GM21576 (cell line): Measurements from ENCODE around the gene RAMP2.
A peak's percentile ranks its signal among the peaks of the same experiment; 100 is the strongest.
"Not testable (repeated sequence)": the region's sequence is repeated elsewhere in the genome, so short reads cannot be mapped to it uniquely, and the experiment has no call there.

Source experiments
- ATAC-seq: cut with Tn5 transposase; IDR thresholded peaks from one replicate; pipeline ENCODE4 v1.9.1; 2021; ENCODE audit warnings: mild to moderate bottlenecking, moderate library complexity; ENCODE audit not compliant: unreplicated experiment

RAMP2 gene, protein sequence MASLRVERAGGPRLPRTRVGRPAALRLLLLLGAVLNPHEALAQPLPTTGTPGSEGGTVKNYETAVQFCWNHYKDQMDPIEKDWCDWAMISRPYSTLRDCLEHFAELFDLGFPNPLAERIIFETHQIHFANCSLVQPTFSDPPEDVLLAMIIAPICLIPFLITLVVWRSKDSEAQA

DNA sequence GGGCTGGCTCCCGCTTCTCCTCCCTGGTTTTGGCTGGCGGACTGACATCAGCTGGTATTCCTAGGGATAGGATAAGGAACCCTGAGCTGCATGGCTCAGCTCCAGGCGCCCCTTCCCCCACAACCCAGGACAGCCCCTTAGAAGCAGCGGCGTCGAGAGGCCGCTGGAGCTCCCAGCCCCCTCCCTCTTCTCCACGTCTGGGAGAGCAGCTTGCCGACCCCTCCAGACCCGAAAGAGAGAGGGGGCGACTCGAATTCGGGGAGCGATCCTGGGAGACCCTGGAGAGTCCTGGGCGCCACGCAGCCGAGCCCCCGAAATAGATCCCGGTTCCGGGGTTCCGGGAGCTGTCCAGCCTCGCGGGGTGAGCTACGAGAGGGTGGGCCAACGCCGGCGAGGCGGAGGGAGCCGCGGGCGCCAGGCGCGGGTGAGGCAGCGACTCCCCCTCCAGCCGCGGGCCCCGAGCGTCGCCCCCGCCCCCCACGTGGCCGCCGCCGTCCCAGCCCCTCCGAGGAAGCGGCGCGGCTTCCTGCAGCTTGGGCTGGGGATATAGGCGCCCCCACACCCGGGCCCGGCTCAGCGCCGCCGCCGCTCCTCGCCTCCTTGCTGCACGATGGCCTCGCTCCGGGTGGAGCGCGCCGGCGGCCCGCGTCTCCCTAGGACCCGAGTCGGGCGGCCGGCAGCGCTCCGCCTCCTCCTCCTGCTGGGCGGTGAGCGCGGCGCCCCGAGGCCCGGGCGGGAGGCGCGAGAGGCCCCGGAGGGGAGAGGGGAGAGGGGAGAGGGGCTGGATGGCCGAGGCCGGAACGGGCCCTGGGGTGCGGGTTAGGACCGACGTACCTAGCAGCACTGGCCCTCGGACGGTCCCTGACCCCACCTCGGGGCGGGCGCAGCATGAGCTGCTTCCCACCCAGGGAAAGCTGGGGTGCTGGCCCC, at the start of gene RAMP2:
Gene RAMP2 (plus strand): TSS at position 576 of the 930 bp plus-strand sequence. CDS start 35 bp downstream, at position 611.
- no peak for ATAC-seq

DNA sequence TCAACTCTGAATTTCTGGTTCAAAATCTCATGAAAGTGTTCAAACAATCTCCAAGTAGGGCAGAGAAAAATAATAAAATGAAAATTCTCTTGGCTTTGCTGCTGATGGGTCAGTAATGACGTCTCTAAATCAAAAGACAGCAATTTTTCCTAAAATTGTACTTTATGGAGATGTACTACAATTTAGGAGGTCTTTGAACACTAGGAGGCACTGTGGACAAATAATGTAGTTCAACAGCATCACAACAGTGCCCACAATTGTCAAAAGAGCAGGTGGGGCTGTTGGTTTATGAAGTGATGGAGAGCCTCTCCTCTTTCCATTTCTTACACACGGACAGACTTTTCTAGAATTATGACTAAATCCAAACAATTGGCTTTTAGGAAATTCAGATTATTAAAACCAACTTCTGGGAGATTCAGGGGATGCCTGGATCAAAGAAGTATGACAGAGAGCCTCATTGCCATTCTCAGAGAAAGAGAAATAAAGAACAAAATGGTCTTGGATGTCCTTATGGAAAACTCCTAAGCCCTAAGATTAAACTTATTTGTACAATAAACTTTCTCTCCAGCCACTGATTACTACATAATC, 39.9 kb upstream of the RAMP2 start:
- no peak for ATAC-seq

DNA sequence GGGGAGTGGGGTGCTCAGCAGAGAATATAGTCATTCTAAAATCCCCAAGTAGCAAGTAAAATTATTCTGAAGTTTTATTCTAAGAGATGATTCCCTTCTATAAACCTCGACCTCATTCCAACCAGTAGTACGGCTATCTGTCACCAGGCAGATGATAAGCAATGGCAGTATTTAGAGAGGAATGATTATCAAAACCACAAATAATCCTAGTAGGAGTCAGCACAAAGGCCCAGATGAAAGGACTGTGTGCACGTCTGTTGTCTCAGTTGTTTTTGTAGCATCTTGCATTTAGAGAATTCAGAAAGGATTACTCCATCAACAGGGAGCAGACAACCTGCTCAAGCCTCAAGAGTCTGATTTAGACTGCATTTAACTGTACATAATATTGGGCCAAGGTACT, 37.4 kb upstream of the RAMP2 start:
- ATAC-seq = no peak

DNA sequence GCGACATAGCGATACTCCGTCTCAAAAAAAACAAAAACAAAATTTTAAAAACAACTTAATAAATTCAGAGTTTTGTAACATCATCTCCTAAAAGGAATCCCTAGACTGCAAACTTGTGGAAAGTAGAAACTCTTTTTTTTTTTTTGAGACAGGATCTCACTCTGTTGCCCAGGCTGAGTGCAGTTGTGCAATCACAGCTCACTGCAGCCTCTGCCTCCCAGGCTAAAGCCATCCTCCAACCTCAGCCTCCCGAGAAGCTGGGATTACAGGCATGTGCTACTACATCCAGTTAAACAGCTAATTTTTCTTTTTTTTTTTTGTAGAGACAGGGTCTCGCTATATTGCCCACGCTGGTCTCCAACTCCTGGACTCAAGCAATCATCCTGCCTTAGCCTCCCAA, 35.9 kb upstream of the RAMP2 start:
- no peak for ATAC-seq

DNA sequence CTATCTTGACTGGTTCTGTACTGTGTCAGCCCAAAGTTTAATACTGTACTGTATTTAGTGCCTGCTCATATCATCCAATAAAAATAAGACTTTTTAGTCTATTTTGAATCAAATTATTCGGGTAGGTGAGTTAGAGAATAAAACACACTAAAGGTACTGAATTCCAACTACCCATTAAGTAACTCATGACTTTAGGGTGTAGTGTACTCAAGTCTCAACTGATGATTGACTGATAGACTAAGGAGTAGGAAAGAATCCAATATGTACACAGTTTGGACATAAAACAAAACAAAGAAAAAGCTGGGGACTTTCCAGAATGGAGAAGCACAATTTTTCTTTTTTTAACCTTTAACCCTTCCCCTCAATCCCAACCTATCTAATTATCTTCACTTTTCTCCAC, 20.3 kb upstream of the RAMP2 start:
- no peak for ATAC-seq

DNA sequence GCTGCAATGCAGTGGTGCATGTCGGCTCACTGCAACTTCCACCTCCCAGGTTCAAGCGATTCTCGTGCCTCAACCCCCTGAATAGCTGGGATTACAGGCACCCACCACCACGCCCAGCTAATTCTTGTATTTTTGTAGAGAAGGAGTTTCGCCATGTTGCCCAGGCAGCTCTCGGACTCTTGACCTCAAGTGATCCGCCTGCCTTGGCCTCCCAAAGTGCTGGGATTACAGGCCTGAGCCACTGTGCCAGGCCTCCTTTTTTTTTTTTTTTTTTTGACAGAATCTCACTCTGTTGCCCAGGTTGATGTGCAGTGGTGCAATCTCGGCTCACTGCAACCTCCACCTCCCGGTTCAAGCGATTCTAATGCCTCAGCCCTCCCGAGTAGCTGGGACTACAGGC, 18.1 kb upstream of the RAMP2 start:
- not testable (repeated sequence) for ATAC-seq

DNA sequence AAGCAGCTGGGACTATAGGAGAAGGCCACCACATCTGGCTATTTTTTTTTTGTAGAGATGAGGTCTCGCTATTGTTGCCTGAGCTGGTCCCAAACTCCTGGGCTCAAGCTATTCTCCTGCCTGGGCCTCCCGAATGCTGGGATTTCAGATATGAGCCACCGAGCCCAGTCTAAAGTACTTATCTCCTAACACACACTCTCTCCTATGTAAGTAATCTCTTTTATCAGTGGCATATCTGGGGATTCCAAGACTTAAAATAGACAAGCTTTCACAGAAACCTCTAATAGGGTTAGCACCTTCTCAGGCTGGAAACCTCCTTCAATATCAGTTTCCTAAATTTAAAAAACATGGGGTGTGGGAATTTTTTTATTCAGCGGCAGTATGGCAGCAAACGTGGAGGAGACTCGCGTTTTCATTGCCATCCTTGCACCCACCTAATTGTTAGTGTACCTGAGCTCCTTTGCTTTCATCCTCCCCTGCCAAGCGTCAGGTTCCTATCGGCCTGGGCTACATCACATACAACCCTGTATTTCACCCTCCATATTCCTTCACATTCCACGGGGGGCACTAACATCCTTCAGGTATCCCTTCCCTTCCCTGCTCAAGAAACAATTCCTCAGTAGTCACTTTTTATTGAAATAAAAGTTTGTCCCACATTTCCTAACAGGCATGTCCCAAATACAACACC, 17.3 kb upstream of the RAMP2 start:
- no peak for ATAC-seq

DNA sequence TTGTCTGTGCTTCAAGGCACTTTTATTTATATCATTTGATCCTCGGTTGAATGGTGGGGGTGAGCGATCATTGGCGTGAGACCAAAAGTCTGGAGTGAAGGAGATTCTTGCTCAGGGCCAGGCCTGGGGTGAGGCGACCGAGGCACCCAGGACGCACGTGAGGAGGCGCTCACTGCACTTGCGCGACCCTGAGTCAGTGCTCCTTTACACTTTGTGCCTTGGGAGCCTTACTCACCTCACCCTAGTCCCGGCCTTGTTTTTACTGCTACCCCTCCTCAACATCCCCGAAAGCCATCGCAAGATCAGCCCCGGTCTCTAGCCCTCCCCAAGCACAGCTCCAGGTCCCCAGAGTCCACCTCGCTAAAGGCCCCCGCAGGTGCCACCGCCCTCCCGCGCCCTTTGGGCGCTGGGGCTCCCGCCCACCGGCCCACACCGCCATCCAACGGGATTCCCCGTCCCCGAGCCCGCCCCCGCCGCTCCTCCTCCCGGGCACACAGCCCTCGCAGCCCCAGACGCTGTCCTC, 16.7 kb upstream of the RAMP2 start:
- ATAC-seq = peak; percentile 37

DNA sequence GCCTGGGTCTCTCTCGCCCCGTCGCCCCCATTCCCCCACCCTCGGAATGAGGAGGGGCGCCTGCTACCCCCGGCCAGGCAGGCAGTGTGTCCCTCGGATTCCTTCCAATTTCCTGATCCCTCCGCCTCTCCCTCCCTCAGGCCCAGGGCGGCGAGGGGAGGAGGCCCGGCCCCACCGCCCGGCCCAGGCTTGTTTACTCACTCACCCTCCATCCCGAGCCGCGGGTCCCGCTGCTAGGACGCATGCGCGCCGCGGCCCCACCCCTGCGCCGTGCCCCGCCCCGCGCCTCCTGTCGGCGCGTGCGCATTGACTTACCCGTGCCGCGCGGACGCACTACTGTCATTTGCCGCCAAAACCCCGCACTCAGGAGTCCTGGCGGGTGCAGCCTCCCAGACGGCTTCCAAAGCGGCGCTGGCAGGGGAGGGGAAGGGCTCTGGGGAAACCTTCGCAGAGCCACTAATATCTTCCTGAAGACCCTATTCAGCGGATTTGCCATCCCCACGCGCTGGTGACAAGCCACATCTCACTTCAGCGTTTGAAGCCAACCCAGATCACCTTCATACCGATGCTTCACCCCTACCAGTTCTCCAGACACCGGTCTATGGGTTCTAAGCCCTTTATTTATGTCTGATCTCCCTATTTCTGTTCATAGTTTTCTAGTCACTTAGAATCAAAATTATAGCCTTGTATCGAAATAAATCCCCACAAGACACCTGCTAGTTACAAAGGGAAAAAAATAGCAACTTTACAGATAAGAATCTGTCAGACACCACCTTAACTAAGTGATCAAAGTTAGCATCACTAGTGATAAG, 16.0 kb upstream of the RAMP2 start, which contains the start of gene EZH1:
Gene EZH1 (minus strand): TSS at position 235 of the 812 bp plus-strand sequence. CDS start 16,099 bp downstream, outside the sequence.
- ATAC-seq = peak; percentile 71

DNA sequence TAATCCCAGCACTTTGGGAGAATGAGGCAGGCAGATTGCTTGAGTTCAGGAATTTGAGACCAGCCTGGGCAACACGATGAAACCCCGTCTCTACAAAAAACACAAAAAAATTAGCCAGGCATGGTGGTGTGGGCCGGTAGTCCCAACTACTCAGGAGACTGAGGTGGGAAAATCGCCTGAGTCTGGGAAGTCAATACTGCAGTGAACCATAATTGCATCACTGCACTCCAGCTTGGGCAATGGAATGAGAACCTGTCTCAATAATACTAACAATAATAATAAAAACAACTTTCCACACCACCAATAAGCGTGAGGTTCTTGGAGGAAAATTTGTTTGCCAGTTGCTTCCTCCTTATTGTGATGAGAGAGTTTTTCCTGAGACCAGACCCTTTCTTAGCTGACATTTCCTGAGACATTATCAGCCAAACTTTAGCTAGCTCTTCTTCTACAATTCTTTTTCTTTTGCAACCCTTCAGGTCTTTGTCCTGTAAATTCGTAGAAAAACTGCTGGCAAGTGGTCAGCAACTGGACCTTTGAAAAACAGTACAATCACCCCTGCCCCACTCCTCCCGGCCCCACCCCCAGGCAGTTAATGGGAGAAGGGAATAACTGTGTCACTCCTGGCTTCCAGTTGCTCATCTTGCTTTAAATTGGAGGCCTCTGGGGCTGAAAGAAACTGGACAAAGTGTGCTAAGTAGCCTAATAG, 12.7 kb upstream of the RAMP2 start:
- ATAC-seq = no peak

DNA sequence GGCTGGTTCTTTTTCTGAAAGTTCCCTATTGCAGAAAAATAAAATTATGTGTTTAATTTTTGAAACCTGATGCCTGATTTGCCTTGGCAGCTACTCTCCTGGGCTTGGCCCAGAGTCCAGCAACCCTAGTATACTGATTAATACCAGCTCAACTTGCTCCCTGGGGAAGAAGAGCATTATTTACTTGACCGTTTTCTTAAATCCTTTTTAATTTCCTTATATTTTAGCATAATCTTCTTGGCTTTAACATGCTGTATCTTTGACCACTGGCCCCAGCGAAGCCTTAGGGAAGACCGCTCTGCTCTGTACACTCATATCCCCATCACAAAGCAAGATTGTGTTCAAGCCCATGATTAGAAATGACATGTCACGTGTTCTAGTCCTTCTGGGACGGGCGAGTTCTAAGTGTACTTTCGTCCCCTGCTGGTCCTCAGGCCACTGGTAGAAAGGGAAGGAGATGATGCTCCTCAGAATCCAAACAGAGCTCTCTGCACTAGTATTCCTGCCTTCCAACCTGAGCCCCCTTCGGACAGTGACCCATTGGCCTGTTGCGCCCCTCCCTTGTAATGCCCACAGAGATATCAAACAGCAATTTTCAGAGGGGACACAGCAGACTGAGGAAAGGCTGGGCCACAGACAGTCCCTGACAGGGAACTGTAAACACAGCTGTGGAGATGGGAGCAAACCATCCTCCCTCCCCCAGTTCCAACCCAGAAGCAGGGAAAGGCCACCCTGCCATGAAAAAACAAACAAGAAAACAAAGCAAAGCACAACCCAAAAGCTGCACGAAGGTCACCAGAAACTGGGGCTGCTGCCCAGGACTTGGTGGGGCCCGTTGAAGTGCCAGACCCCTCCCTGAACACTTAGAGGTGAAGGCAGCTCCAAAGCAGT, 11.9 kb upstream of the RAMP2 start:
- ATAC-seq = no peak

DNA sequence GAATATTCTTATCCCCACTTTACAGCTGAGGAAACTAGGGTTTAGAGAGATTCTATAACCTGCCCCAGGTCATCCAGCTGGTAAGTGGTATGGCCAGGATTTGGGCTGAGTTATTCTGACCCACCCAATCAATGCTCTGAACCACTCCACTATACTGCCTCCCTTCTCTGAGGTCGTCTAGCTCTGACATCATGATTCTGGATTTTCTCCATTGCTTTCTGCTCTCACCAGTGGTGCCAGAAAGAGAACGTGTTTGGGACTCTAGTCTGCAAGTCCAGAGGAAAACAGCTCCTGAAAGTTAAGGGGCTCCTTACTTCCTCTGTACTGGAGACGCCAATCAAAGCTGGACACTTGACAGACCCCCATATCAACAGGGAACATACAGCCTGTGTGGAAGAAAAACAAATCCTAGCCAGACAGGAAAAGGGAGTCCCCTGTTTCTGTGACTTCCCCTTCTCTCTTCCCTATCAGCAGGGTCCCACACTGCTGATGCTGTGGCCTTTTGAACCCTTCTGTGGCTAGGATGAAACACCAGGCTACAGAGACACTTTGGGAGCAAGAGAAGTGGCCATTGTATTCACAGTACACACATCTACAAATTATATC, 10.2 kb upstream of the RAMP2 start:
- no peak for ATAC-seq

DNA sequence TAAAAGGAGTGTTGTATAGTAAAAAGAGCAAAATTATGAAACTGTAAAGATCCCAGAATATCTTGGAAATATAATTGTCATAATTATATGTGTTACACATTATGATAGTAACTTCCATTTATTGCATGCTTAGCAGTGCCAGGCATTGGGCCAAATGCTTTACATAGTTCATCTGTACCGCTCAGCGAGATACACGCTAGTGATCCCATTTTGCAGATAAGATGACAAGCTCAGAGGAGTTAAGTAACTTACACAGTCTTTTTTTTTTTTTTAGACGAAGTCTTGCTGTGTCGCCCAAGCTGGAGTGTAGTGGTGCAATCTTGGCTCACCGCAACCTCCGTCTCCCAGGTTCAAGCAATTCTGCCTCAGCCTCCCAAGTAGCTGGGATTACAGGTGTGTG, 9.4 kb upstream of the RAMP2 start:
- ATAC-seq = no peak

DNA sequence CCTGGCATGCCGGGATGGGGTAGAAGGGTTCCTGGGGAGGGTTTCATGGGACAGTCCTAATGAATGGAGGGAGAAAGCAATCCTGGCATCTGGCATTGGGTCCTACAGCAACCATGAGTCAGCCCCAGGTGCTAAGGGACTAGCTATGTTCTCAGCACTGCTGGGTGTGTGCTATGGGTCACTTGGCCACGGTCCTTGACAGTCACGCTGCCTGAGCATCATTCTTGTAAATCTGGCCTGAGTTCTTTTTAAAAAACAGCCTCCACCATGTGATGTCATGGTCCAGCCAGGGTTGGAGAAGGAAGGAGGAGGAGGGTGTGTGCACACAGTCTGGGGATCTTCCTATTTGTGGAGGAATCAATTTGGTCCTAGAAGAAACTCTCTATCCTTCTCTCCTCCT, 6.2 kb upstream of the RAMP2 start:
- no peak for ATAC-seq

DNA sequence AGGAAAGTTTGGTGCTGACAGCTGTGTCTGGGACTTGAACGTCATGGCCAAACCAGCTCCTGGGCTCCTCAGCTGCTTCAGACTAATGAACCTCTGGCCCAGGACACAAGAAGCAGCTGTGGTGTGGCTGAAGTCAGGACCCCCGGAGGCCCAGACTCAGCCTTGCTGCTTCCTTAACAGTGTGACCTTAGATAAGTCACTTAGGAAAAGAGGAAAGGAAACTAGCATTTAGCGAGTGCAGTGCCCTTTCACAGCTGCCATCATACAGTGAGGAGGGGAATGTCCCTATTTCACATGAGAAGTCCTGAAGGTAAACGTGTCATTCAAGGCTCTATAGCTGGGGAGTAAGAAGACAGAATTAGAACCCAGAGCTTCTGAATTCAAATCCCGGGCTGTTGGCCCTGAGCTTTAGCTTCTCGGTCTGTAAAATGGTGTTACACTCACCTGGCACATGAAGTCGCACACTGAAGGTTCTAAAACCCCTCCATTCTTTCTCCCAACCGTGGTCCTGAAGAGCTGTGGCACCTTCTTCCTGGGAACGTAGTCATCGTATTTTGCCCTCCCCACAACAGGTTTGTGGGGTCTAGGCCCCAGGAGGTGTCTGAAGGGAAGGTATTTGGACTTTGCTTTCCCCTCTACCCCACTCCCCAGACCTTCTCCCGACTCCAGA, 910 bp upstream of the RAMP2 start:
- peak; percentile 83 for ATAC-seq

DNA sequence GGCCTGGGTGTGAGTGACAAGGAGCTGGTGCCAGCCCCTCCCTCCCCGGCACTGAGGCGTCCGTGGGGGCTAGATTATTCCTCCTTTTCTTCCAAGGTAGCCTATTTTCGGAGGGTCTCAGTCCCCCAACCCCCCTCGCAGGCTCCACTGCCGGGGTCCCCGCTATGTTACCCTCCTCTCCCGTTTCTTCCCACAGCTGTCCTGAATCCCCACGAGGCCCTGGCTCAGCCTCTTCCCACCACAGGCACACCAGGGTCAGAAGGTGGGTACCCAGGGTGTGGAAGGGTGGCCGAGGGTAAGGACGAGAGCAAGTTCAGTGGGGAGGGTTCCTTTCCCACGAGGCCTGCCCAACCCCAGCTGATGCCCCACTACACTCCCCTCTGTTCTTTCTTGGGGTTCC, 611 bp downstream of the RAMP2 start:
- no peak for ATAC-seq

DNA sequence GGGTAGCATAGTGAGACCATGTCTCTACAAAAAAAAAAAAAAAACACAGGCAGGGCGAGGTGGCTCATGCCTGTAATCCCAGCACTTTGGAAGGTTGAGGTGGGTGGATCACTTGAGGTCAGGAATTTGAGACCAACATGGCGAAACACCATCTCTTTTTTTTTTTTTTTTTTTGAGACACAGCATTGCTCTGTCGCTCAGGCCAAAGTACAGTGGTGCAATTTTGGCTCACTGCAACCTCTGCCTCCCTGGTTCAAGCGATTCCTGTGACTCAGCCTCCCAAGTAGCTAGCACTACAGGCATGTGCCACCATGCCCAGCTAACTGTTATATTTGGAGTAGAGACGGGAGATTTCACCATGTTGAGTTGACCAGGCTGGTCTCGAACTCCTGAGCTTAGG, 5.1 kb downstream of the RAMP2 start:
- no peak for ATAC-seq

DNA sequence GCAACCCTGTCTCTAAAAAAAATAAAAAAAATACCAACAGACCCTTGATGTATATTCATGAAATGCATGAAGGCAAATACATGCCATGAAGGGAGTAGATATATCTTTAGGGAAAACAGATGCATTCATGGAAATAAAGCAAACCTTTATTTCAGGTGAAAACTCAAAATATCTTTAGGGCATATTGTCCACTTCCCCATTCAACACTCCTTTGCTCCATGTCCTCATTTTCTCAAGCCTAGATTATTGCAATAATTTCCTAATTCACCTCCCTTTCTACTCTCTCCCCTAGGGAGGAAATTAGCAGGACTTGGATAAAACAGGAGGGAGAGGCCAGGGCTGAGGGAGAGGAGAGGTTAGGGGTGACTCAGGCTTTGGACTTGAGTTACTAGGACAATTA, 6.5 kb downstream of the RAMP2 start:
- no peak for ATAC-seq
